Measurements from ENCODE around the gene UTP25.

GRCh38 chr1:209840611-209841010, 12.8 kb downstream of the UTP25 start:
- TF ChIP-seq CTCF (IDR thresholded peaks at IDR 0.05 in 4 of 5, conservative IDR thresholded peaks at IDR 0.05 in 1 of 5) (no peak), POLR2A (IDR thresholded peaks at IDR 0.05) (no peak)
